Inflammatory macrophage treated with lipopolysaccharide for 1 hour (primary cell): ENCODE measurements around the gene PCBP3.

Experiments used
- DNase-seq, 2 donors: peaks; one replicate each; pipeline ENCODE4 v3.0.0-alpha.2; 2020 to 2022

Gene PCBP3

GRCh38 chr21:45832741-45833235 lies 189.3 kb downstream of the PCBP3 start:
- DNase-seq, result peak; percentile 2 to 7

GRCh38 chr21:45833414-45833813 lies 189.9 kb downstream of the PCBP3 start:
- no peak for DNase-seq

- DNase-seq, result no peak
Measured at GRCh38 chr21:45834026-45834715, 190.6 kb downstream of the PCBP3 start.

- DNase-seq, result no peak
Measured at GRCh38 chr21:45834821-45835293, 191.3 kb downstream of the PCBP3 start.

DNA sequence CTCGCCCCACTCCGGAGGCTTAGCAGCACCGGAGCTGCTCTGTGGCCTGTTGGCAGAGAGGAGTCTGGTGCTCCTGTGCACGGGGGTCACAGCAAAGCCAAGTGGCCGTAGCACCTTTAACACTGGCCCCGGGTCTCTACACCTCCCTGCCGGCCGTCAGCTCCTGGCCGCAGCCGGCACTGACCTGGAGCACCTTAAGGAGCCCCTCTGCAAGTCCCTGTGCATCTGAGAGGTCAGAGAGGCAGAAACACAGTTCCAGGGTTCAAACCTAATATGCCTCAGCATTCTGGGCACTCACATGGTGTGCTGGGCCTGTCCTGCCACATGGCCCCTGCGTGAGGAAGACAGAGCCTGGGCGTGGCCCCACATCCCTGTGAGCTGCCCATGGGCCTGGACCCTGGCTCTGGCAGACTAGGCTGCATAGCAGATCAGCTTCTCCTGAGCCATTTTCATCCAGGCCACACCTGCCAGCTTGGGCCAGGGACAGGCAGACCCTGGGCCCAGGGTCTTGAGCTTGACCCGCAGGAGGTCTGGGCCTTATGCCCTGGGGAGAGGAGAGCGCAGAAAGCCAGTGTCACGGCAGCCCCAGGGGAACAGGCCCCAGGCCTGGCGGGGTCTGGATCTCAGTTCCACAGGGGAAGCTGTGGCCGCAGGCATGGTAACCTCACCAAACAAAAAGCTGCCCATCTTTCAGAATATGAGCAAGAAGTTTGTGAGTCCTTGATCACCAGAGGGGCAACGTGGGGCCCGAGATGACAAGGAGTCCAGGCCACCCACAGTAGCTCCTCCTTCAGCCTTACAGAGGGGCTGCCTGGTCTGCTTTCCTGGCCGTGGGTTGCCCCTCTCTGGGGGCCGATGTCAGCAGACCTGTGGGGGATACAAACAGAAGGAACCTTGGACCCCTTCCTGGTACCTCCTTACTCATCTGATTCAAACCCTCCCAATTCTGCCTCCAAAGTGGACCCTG lies 192.1 kb downstream of the PCBP3 start:
- DNase-seq, result no peak

DNA sequence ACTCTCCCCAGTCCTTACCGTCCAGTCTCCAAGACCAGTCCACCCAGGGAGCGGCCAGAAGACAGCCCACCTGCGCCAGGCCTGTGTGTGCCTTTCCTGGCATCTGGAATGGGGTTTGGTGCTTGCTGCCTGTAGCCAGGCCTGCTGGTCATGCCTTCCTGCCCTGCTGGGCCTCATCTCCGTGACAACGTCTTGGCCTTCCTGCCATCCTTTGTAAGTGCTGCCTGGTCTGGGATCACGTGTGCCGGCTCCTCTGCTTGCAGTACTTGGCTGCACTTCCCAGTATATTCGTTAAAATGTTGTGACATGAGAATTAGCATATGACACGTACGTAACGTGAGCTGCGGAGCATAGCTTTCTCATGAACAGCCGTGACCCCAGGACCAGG lies 192.7 kb downstream of the PCBP3 start:
- DNase-seq, result no peak

DNA sequence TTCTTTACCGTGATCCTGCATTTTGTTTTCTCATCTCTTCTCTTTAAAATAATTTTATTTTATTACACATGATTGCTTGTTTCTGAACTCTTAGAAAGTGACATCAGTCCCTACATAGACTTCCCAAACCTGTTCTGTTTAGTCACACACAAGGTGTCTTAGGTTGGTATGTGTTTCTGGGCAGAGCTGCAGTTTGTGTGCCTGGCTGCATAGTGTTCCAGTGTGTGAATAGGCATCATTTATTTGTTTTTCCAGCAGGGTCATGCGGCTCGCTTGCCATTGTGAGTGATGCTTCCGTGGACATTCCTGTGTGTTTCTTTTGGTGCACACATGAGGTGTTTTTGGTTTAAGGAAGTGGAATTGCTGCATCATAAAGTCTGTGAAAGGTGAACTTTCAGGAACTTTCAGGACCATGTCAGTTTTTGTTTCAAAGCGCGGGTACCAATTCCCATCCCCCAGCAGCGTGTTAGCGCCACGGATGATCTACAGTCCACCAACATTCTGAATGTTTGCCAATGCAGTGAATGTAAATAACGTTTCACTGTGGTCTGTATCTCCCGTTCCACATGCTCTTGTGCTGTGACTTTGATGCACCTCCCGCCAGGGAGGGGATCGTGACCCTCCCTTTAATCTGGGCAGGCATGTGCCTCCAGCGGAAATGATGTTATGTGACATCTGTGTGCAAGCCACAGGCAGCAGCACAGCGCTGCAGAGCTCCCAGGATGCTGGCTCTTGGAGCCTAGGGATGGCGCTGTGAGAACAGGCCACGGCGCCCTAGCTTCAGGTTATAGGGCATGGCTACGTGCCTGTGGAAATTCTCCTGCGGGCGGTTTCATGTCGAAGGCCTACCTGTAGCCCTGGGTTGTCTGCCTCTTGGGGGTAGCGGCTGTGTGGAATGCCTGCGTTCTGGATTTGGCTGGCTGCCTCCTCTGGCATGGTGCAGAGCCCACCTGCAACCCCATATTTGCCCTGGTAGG lies 193.5 kb downstream of the PCBP3 start:
- no peak for DNase-seq

DNA sequence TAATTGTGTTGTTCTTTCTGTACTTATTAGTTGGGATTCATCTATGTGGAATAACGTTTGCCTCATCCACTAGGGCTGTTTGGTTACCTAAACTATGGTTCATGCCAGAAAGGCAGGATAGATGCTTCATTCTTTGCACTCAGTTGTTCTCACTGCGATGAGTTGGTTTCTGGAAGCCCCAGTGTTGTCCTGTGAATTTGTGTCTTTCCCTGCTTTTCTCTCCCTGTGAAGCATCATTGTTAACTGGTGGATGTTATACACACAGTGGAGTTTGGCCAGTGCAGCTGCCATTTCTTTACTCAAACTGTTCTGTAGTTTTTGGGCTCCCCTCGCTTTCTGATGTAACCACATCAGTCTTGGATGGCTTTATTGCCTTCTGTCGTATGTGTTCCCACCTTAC lies 194.4 kb downstream of the PCBP3 start:
- no peak for DNase-seq

DNA sequence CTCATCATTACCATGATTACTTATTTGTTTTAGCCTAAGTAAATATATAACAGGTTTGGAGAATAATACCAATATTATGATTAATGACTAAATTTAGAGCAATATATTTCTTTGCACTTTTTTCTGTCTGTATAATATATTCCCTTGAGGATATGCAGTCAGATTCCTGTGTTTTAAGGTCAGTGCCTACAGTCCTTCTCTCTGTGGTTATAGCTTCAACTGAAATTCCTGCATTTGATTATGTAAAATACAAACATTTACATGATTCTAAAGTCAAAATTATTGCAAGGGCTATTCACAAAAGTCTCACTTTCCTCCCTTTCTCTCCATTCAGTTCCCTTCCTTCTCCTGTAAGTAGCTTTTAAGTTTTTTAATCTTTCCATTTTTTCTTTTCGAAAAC lies 195.1 kb downstream of the PCBP3 start:
- no peak for DNase-seq

- no peak for DNase-seq
Measured at GRCh38 chr21:45839274-45839673, 195.7 kb downstream of the PCBP3 start.

DNA sequence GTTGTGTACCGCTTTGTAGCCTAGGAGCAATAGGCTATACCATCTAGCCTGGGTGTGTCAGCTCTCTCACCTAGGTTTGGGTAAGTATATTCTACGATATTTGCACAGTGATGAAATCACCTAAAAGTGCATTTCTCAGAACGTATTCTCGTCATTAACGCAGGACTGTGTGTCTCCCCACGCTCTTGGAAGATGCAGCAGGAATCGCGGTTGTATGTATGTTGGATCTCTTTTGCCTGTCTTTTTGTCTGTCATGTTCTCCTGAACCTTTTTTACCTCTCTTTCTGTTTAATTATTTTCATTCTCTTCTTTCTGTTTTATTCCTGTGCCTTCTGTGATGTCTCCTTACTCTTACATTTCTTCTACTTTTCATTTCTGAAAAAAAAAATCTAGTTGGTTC lies 197.5 kb downstream of the PCBP3 start:
- DNase-seq, result no peak

- no peak for DNase-seq
Measured at GRCh38 chr21:45843426-45843825, 199.9 kb downstream of the PCBP3 start.

DNA sequence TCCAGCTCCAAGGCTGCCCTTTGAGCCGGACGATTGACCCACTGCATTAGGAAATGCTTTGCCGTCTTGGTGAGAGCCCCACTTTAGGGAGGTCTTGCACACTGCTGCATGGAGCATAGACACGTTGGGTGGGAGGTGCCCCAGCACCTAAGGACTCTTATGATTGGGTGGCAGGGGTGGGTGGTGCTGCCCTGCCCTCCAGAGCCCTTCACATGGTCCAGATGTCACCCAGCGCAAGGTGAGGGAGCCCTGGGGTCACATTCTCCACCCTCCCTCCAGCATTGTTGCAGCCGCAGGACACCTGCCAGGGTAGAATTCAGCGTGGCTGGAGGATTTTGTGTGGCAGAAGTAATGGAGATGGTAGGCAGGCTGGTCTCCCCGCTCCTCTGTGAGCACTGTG lies 200.7 kb downstream of the PCBP3 start:
- no peak for DNase-seq

DNA sequence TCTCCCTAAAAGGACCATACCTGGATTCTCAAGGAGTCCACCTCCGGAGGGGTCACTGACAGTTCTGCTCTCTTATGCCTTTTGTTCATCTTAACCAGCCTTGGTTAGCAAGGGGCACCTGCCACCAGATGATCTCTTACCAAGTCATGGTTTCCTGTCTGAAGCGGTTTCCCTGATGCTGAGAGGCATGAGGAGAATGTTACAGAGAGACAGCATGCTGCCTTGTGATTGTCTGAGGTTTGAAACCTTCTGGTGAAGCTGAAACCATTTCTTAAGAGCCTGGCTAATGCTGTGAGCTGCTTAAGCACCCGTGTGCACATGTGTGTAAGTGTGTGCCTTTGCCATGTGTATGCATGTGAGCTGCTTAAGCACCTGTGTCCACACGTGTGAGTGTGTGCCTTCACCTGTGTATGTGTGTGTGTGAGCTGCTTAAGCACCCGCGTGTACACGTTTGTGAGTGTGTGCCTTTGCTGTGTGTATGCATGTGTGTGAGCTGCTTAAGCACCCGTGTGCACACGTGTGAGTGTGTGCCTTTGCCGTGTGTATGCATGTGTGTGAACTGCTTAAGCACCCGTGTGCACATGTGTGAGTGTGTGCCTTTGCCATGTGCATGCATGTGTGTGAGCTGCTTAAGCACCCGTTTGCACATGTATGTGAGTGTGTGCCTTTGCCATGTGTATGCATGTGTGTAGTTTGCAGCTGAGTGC lies 201.7 kb downstream of the PCBP3 start:
- no peak for DNase-seq

DNA sequence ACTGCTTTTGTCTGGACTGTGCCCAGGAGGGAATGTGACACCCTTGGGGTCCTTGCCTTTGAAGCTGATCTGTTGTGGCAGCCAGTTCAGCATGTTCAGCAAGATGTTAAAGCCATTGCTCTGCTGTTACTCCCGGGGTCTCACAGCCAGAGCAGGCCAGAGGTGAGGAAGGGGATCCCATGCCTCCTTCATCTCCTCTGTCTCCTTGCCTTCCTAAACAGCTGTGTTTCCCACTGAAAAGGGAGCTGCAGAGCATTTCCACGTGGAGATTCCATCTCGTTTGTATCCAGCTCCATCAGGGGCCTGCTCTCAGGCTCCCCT lies 202.2 kb downstream of the PCBP3 start:
- no peak for DNase-seq

DNA sequence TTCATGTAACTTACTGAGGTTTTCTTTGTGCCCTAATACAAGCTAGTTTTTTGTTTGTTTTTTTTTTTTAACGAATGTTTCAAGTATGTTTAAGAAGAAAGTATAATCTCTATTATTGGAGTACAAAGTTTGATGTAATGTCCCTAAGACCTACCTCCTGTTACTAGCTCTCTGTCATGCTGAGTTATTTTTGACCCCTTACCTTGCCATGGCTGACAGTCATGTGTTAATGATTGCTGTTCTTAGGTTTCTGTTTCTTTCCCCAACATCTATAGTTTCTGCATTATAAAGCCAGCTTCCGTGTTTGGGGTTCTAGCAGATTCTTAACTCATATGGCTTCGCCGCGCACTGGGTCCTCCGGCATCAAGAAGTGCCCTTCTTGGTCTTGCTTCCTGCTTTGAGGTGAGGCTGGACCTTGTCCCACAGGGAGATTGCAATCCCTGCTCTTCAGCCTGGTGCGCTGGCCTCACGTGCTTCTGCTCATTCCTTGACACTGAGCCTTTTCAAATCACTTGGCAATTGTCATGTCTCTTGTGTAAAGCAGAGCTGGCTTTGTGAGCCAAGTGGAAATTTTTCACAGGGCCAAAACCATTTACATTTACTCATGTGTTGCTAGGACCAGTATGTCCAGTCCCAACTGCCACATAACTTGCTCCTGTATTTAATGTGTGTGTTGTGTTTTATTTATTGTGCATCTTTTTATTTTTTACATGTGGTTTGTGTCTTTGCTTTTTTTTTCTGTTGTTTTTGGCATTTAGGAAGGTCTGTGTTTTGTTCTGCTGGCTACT lies 203.0 kb downstream of the PCBP3 start:
- DNase-seq, result no peak

- no peak for DNase-seq
Measured at GRCh38 chr21:45847870-45848269, 204.3 kb downstream of the PCBP3 start.

GRCh38 chr21:45848331-45848730 lies 204.8 kb downstream of the PCBP3 start:
- DNase-seq, result no peak

DNA sequence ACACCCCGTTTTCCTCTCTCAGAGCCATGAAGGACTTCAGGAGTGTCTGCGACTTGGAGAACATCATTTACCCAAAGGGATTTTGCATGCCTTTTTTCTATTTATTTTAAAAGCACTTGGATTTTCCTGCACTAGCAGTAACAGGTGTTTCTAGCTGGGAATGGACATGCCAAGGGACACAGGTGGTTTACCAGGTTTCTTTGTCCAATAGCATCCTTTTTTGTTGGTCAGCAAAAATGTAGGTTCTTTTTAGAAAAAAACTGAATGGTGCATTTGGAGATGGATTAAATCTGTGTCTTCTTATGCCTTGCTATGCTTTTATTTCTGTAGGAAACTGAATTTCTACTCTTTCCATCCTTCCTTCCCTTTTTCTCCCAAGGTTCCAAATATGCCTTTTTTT lies 205.3 kb downstream of the PCBP3 start:
- DNase-seq, result no peak

GRCh38 chr21:45849651-45850050 lies 206.1 kb downstream of the PCBP3 start:
- DNase-seq, result no peak

GRCh38 chr21:45850181-45850580 lies 206.7 kb downstream of the PCBP3 start:
- no peak for DNase-seq
